Endodermal cell (in vitro differentiated cells): ENCODE data around the gene NT5C3B. TPM values are rescaled to one million over a fixed set of nuclear protein-coding genes. Genes with fewer than 3 reads are reported as not detected.

Experiments used
- DNase-seq: peaks from one replicate; pipeline ENCODE4 v3.0.0-alpha.2; 2017
- H3K27ac ChIP-seq: 2 replicates; pipeline ENCODE4 v1.5.1; 2013; ENCODE audit warnings: mild to moderate bottlenecking, low read depth, low read length, moderate library complexity
- H3K27me3 ChIP-seq: 2 replicates; pipeline ENCODE4 v1.6.1; 2013; ENCODE audit warnings: mild to moderate bottlenecking, low read length, moderate library complexity; ENCODE audit not compliant: insufficient read depth, control insufficient read depth, poor library complexity, severe bottlenecking
- H3K36me3 ChIP-seq: 2 replicates; pipeline ENCODE4 v1.7.0; 2013; ENCODE audit warnings: mild to moderate bottlenecking, low read length, moderate library complexity; ENCODE audit not compliant: control insufficient read depth, insufficient read depth
- H3K4me1 ChIP-seq: one replicate; pipeline ENCODE4 v1.7.0; 2013; ENCODE audit warnings: low read length; ENCODE audit not compliant: control insufficient read depth, insufficient read depth
- H3K4me3 ChIP-seq: 2 replicates; pipeline ENCODE4 v1.5.1; 2013; ENCODE audit warnings: mild to moderate bottlenecking, low read length, moderate library complexity
- H3K9ac ChIP-seq: 2 replicates; pipeline ENCODE4 v1.6.1; 2013; ENCODE audit warnings: mild to moderate bottlenecking, low read length, moderate library complexity; ENCODE audit not compliant: poor library complexity, severe bottlenecking; ENCODE audit errors: extremely low read depth
- H3K9me3 ChIP-seq: 2 replicates; pipeline ENCODE4 v1.6.1; 2013; ENCODE audit warnings: mild to moderate bottlenecking, low read length, moderate library complexity; ENCODE audit not compliant: control insufficient read depth
- H3K27ac Mint-ChIP-seq: 2 replicates; pipeline ENCODE4 v1.8.0; 2020; ENCODE audit warnings: mixed read lengths
- H3K27me3 Mint-ChIP-seq: 2 replicates; pipeline ENCODE4 v1.8.0; 2021; ENCODE audit warnings: mild to moderate bottlenecking, mixed read lengths; ENCODE audit not compliant: insufficient read depth
- H3K36me3 Mint-ChIP-seq: 2 replicates; pipeline ENCODE4 v1.8.0; 2020; ENCODE audit warnings: low read depth, mixed read lengths
- H3K4me1 Mint-ChIP-seq: 2 replicates; pipeline ENCODE4 v1.8.0; 2020; ENCODE audit warnings: mixed read lengths
- H3K4me3 Mint-ChIP-seq: 2 replicates; pipeline ENCODE4 v1.8.0; 2020; ENCODE audit warnings: mild to moderate bottlenecking, moderate library complexity, mixed read lengths
- H3K9me3 Mint-ChIP-seq: 2 replicates; pipeline ENCODE4 v1.8.0; 2020; ENCODE audit warnings: mild to moderate bottlenecking, mixed read lengths
- WGBS, 2 experiments: methylation state at CpG; one replicate each; pipeline versions ENCODE4 v1.1.5 to v1.1.7; 2013; ENCODE audit warnings: missing lambda C conversion rate in 2 of 2, mixed read lengths in 1 of 2; ENCODE audit not compliant: insufficient coverage in 1 of 2, insufficient read length in 1 of 2; 5-methylcytosine and 5-hydroxymethylcytosine counted together
- total RNA-seq, 2 donors: library from RNA; stranded (reverse); fragmentation: NEBNext Ultra II Directional in 1 of 2; extraction: Animal tissue kit (Norgen Biotek cat#: 25700) in 1 of 2; gene quantifications; 2 replicates in 1 of 2; 3 replicates in 1 of 2; pipeline ENCODE4 v1.2.1, GENCODE V29; 2021
- TF ChIP-seq, protein P1 (sequence below): fragments of 200-600 bp; sonication (generic); conservative IDR thresholded peaks from 2 replicates; pipeline ENCODE4 v1.5.0; 2021; ENCODE audit warnings: antibody characterized with exemption, mild to moderate bottlenecking

NT5C3B gene
- total RNA-seq, 2 donors from 2014 or later: 65.2 to 79.5 TPM

DNA sequence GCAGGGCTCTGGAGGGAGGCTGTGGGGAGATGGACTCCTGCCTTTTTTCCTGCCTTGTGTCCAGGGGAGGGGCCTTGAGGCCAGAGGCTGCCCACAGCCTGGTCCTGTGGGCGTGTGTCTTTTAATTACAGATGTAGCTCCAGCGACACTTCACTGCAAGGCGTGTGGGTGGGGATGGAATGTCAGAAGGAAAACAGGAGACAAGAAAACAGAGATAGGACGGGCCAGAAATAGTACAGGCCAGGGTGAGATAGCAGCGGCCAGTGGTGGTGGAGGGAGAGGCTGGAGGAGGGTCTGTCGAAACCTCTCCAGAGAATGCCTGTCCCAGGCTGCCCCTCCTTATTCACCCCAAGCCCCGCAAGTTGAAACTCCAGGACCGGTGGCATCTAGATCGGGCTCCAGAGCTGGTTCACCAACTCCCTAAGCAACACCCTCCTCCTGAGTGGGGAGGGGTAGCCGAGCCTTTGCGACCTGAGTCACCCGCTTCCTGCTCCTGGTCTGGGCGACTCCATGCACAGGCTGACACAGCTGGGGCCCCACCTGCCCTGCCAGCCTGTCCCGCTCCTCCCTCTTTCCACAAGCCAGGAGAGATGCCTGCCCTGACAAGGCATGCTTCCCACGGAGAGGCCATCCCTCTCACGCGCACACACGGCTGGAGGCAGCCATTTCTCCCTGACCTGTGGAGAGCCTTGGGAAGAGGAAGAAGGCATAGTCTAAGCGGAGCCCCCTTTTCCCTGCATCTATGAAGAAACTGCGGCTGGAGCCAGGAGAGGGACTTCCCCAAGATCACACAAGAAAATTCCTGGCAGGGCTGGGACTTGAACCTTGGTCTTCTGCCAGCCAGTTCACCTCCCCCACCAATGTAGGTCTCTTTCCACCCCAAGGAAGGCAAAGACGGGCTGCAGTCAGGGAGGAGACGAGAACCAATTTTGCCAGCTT lies 42.9 kb downstream of the NT5C3B start:
- no peaks in the 10 kb centered on the region for H3K9me3 ChIP-seq
- Mint-ChIP-seq H3K4me1 (peaks cover 22% of the 10 kb centered on the region), H3K36me3 (no peaks in the 10 kb centered on the region), H3K27ac (peak overlapping the region; percentile 82), H3K9me3 (no peaks in the 10 kb centered on the region), H3K27me3 (peaks cover 20% of the 10 kb centered on the region), H3K4me3 (peak overlapping the region; percentile 36)
- peak; percentile 89 for DNase-seq
- TF ChIP-seq, protein P1, sequence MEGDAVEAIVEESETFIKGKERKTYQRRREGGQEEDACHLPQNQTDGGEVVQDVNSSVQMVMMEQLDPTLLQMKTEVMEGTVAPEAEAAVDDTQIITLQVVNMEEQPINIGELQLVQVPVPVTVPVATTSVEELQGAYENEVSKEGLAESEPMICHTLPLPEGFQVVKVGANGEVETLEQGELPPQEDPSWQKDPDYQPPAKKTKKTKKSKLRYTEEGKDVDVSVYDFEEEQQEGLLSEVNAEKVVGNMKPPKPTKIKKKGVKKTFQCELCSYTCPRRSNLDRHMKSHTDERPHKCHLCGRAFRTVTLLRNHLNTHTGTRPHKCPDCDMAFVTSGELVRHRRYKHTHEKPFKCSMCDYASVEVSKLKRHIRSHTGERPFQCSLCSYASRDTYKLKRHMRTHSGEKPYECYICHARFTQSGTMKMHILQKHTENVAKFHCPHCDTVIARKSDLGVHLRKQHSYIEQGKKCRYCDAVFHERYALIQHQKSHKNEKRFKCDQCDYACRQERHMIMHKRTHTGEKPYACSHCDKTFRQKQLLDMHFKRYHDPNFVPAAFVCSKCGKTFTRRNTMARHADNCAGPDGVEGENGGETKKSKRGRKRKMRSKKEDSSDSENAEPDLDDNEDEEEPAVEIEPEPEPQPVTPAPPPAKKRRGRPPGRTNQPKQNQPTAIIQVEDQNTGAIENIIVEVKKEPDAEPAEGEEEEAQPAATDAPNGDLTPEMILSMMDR: no peak
- peak overlapping the region; percentile 35 for H3K9ac ChIP-seq
- H3K36me3 ChIP-seq: no peaks in the 10 kb centered on the region
- peaks cover 19% of the 10 kb centered on the region for H3K4me1 ChIP-seq
- no peaks in the 10 kb centered on the region for H3K27me3 ChIP-seq
- no peak overlapping the region for H3K27ac ChIP-seq
- WGBS, 2 experiments: 32 to 49% methylated on average over 2 to 21 of the region's 22 CpGs
- H3K4me3 ChIP-seq: peak overlapping the region; percentile 6

DNA sequence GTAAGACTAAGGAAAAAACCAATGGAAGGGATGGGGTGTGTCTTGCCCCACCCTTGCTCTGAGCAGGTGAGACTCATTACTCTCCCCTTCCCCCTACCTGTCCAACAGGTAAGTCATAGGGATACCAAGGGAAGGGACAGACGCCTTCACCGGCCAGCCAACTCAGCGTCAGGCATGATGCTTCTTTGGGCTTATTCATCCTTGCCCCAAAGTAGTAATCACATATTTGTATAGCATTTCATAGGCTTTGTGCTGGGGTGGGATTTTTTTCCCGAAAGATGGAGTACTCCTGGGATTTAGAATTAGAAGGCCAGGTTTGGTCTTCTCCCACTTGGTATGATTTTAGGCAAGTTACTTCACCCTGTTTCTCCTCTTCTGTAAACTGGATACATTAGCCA lies 49.0 kb downstream of the NT5C3B start:
- H3K9ac ChIP-seq: no peak overlapping the region
- WGBS, 2 experiments: 0 to 23% methylated on average over 1 to 4 of the region's 4 CpGs
- H3K4me3 Mint-ChIP-seq: peak overlapping the region; percentile 81
- no peak overlapping the region for H3K4me3 ChIP-seq
- H3K36me3 Mint-ChIP-seq: peaks cover 7% of the 10 kb centered on the region
- TF ChIP-seq, protein P1: no peak
- no peak overlapping the region for H3K27ac ChIP-seq
- no peak for DNase-seq
- H3K4me1 ChIP-seq: peaks cover 3% of the 10 kb centered on the region
- H3K9me3 Mint-ChIP-seq: no peaks in the 10 kb centered on the region
- peaks cover 22% of the 10 kb centered on the region for H3K4me1 Mint-ChIP-seq
- no peaks in the 10 kb centered on the region for H3K9me3 ChIP-seq
- H3K27me3 Mint-ChIP-seq: peaks cover 16% of the 10 kb centered on the region
- no peak overlapping the region for H3K27ac Mint-ChIP-seq
- no peaks in the 10 kb centered on the region for H3K27me3 ChIP-seq
- H3K36me3 ChIP-seq: peaks cover 13% of the 10 kb centered on the region

DNA sequence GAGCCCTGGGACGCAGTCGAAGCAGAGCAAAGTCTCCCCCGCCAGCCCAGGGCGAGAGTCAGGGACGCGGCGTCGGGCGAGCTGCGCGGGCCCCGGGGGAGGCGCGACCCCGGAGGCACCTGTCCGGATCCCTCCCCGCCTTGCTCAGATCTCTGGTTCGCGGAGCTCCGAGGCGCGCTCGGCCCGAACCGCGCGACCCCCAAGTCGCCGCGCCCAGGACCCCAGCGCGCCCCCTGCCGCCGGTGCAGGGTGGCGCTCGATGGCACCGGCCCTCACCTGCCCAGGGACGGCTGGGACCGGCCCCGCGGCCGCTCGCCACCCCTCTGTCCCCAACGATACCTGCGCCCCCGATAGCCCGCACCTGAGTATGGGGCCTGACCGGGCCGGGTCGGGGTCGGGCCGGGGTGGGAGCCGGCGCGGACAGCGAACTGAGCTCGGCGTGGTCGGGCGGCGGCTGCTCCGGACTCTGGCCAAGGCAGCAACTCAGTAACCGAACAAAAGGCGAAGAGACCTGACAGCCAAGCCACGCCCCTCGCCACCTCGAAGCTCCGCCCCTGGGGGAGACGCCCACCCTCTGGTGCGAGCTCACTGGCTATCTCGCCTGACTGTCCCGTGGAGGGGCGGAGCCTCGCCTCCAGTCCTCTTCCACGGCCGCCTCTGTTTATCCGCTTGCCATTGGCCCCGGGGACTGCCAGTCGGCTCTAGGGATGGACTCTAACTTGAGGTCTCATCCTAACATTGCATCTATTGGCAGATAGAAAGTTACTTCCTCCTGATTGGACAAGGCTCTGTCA lies 49.6 kb downstream of the NT5C3B start, which contains the start of gene JUP:
Gene JUP, minus strand, starts transcription at position 485 of the 794 bp plus-strand sequence. CDS start 14,857 bp downstream, outside the sequence.
- Histone ChIP-seq H3K36me3 (peaks cover 19% of the 10 kb centered on the region), H3K4me1 (peaks cover 3% of the 10 kb centered on the region), H3K4me3 (peak within 1 kb of the TSS; percentile 93), H3K27ac (peak within 1 kb of the TSS; percentile 83), H3K27me3 (no peaks in the 10 kb centered on the region), H3K9me3 (no peaks in the 10 kb centered on the region), H3K9ac (peak within 1 kb of the TSS; percentile 68)
- peak; percentile 100 for DNase-seq
- Mint-ChIP-seq H3K4me1 (peaks cover 25% of the 10 kb centered on the region), H3K4me3 (peak within 1 kb of the TSS; percentile 81), H3K36me3 (peaks cover 13% of the 10 kb centered on the region), H3K27ac (peak within 1 kb of the TSS; percentile 96), H3K27me3 (peaks cover 16% of the 10 kb centered on the region), H3K9me3 (no peaks in the 10 kb centered on the region)
- TF ChIP-seq, protein P1: peak; percentile 98
- WGBS, 2 experiments: 0 to 1% methylated on average over 58 to 79 of the region's 79 CpGs
